ENCODE measurements around the gene HYOU1. TPM values are rescaled to one million over a fixed set of nuclear protein-coding genes. Genes with fewer than 3 reads are reported as not detected.

HYOU1 gene
- polyA plus RNA-seq, 1 experiment = 123 TPM

- Histone ChIP-seq H3K27me3 (ENCODE audit: control insufficient read depth, insufficient read depth, low read length) (no peaks in the 10 kb centered on the region), H3K36me3 (ENCODE audit: control insufficient read depth, insufficient read depth, low read length) (peaks cover 8% of the 10 kb centered on the region), H3K4me3 (ENCODE audit: low read depth, low read length) (no peak overlapping the region)
- no peak for DNase-seq (ENCODE audit: low read depth)
- no peak for TF ChIP-seq CTCF (IDR thresholded peaks at IDR 0.05; ENCODE audit: insufficient read depth, low read depth, low read length)
- ChIA-PET POLR2A (no interaction called here), CTCF (interaction anchor here (1.0 kb wide), 1 partner anchor 95 kb away, joined by 4 read pairs; no protein-coding TSS in a partner anchor)
Measured at GRCh38 chr11:119025099-119025473, 31.9 kb downstream of the HYOU1 start.

- no peak for TF ChIP-seq CTCF (IDR thresholded peaks at IDR 0.05; ENCODE audit: insufficient read depth, low read depth, low read length)
- Histone ChIP-seq H3K4me3 (ENCODE audit: low read depth, low read length) (no peak overlapping the region), H3K27me3 (ENCODE audit: control insufficient read depth, insufficient read depth, low read length) (no peaks in the 10 kb centered on the region), H3K36me3 (ENCODE audit: control insufficient read depth, insufficient read depth, low read length) (peaks cover 8% of the 10 kb centered on the region)
- CTCF ChIA-PET = interaction anchor here (1.0 kb wide), 1 partner anchor 95 kb away, joined by 4 read pairs; no protein-coding TSS in a partner anchor
- DNase-seq (ENCODE audit: low read depth) = no peak
- POLR2A ChIA-PET = no interaction called here
Measured at GRCh38 chr11:119024430-119025098, 32.4 kb downstream of the HYOU1 start.

DNA sequence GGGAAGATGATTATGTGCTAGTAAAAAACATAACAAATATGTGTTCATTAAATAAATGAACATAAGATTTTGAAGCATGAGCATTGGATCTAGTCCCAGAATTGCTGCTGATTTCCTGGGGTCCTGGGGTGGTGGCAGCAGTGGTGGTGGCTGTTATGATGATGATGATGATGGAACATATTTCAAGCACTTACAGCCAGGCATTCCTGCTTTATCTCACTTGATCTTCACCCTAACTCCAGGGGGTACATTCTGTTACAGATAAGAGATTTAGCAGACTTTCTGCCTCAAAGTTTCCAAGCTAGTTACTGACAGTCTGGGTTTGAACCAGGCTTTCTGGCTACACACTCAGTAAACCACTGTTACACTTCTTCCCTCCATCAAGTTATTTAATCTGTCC, 33.3 kb downstream of the HYOU1 start:
- no peak for DNase-seq (ENCODE audit: low read depth)
- Histone ChIP-seq H3K4me3 (ENCODE audit: low read depth, low read length) (no peak overlapping the region), H3K36me3 (ENCODE audit: control insufficient read depth, insufficient read depth, low read length) (peaks cover 8% of the 10 kb centered on the region), H3K27me3 (ENCODE audit: control insufficient read depth, insufficient read depth, low read length) (no peaks in the 10 kb centered on the region)
- POLR2A ChIA-PET = interaction anchor here (0.6 kb wide), 2 partner anchors 61 to 98 kb away, joined by 5 to 14 read pairs; partner anchors contain the start of gene HINFP
- TF ChIP-seq CTCF (IDR thresholded peaks at IDR 0.05; ENCODE audit: insufficient read depth, low read depth, low read length) = no peak
- CTCF ChIA-PET = no interaction called here

DNA sequence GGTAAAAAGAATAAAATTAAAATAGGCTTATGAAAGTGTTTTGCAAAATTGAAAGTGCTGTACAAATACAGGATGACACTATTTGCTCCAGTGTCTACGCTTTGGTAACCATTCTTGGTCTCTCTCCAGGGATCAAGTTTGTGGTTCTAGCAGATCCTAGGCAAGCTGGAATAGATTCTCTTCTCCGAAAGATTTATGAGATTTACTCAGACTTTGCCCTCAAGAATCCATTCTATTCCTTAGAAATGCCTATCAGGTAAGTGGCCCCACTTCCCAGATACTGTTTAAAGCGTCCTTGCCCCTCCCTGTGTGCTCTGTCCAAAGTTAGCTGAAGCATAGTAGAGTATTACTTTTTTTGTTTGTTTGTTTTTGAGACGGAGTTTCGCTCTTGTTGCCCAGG, 35.4 kb downstream of the HYOU1 start:
- no peak for TF ChIP-seq CTCF (IDR thresholded peaks at IDR 0.05; ENCODE audit: insufficient read depth, low read depth, low read length)
- no peak for DNase-seq (ENCODE audit: low read depth)
- Histone ChIP-seq H3K27me3 (ENCODE audit: control insufficient read depth, insufficient read depth, low read length) (no peaks in the 10 kb centered on the region), H3K4me3 (ENCODE audit: low read depth, low read length) (no peak overlapping the region), H3K36me3 (ENCODE audit: control insufficient read depth, insufficient read depth, low read length) (peaks cover 8% of the 10 kb centered on the region)
- POLR2A ChIA-PET = no interaction called here
- CTCF ChIA-PET = no interaction called here

GRCh38 chr11:119019996-119020395, 37.0 kb downstream of the HYOU1 start:
- peaks cover 14% of the 10 kb centered on the region for H3K36me3 ChIP-seq (ENCODE audit: control insufficient read depth, insufficient read depth, low read length)
- H3K27me3 ChIP-seq (ENCODE audit: control insufficient read depth, insufficient read depth, low read length) = no peaks in the 10 kb centered on the region
- CTCF ChIA-PET = interaction anchor here (1.2 to 3.4 kb wide), 2 partner anchors 10 to 360 kb away, joined by 3 to 13 read pairs; partner anchors contain the start of gene SLC37A4
- TF ChIP-seq CTCF (IDR thresholded peaks at IDR 0.05; ENCODE audit: insufficient read depth, low read depth, low read length) = no peak
- POLR2A ChIA-PET = no interaction called here
- no peak for DNase-seq (ENCODE audit: low read depth)
- H3K4me3 ChIP-seq (ENCODE audit: low read depth, low read length) = peak overlapping the region; percentile 85
